Ovary (tissue), 10 donors: ENCODE data around the gene POLR3GL. TPM values are rescaled to one million over a fixed set of nuclear protein-coding genes. Genes with fewer than 3 reads are reported as not detected.

Source experiments
- DNase-seq, 5 donors: peaks; one replicate each; pipeline ENCODE4 v3.0.0-alpha.2; 2019 to 2020
- H3K27ac ChIP-seq, 2 donors: fragments of 200-600 bp; one replicate each; pipeline versions ENCODE4 v1.5.1 to v1.8.0; 2019 to 2022
- H3K27me3 ChIP-seq: fragments of 200-600 bp; one replicate; pipeline ENCODE4 v1.8.0; 2022
- H3K36me3 ChIP-seq: fragments of 200-600 bp; sonication (generic); one replicate; pipeline ENCODE4 v1.5.1; 2019
- H3K4me1 ChIP-seq: one replicate; pipeline ENCODE4 v1.8.1; 2013; ENCODE audit warnings: mild to moderate bottlenecking, moderate library complexity; ENCODE audit not compliant: insufficient read depth
- H3K4me3 ChIP-seq: fragments of 200-600 bp; sonication (generic); one replicate; pipeline ENCODE4 v1.5.1; 2017
- H3K9me3 ChIP-seq, 2 donors: fragments of 200-600 bp in 1 of 2; sonication (generic) in 1 of 2; one replicate each; pipeline versions ENCODE4 v1.5.1 to v1.8.1; 2013 to 2019; ENCODE audit warnings: mild to moderate bottlenecking in 1 of 2, moderate library complexity in 1 of 2
- EP300 ChIP-seq: sonication (generic); formaldehyde crosslinking; IDR thresholded peaks from one replicate; pipeline ENCODE4 v1.6.1; 2017; ENCODE audit warnings: antibody characterized with exemption
- POLR2A ChIP-seq: fragments of 450-650 bp; IDR thresholded peaks from one replicate; pipeline ENCODE4 v1.6.1; 2017; ENCODE audit warnings: antibody characterized with exemption, mild to moderate bottlenecking, moderate library complexity
- WGBS, 3 donors: extraction: QIAGEN DNeasy Blood & Tissue Kit in 1 of 3; methylation state at CpG; one replicate each; pipeline versions ENCODE4 v1.1.5 to v1.1.7; 2013 to 2017; 5-methylcytosine and 5-hydroxymethylcytosine counted together
- intact Hi-C, 4 donors: fragments of 100-400 bp; cut with DNase I; formaldehyde crosslinking; loops; one replicate each; pipeline versions ENCODE4 v1.11.0 to v1.15.1; 2022 to 2023
- long read RNA-seq, 3 donors: library from polyadenylated mRNA in 2 of 3; unstranded in 2 of 3; transcript quantifications; one replicate each; pipeline ENCODE4 v2.0.0 and lab custom pipeline, GENCODE V29; 2021 to 2026
- polyA plus RNA-seq, 2 donors: library from polyadenylated mRNA; stranded (reverse); fragments of 200-250 nt in 1 of 2; fragments of 350-450 nt in 1 of 2; fragmentation: Illumina TruSeq in 1 of 2; extraction: RNeasy Lipid Tissue Mini Kit (QIAGEN cat#74804) in 1 of 2; gene quantifications; one replicate each; pipeline ENCODE4 v1.2.3, GENCODE V29; 2013 to 2014
- total RNA-seq, 7 donors: library from RNA; depleted of rRNA in 2 of 7; stranded (reverse); fragments of >200 nt in 2 of 7; fragmentation: NEBNext Ultra II Directional in 3 of 7; extraction: Animal tissue kit (Norgen Biotek cat#: 25700) in 3 of 7; gene quantifications; one replicate each; pipeline versions ENCODE4 v1.1.0 to v1.2.4, GENCODE V29; 2016 to 2023
- TF ChIP-seq, protein P1 (sequence below), 3 donors: fragments of 450-650 bp in 2 of 3; fragments of 200-600 bp in 1 of 3; IDR thresholded peaks; one replicate each; pipeline versions ENCODE4 v1.5.1 to v1.8.0; 2016 to 2022; ENCODE audit warnings: antibody characterized with exemption in 3 of 3, mild to moderate bottlenecking in 1 of 3
- donor health status: DM: no; HTN: no; CAD: no; lungs with moderate emphysema.
- donor health status: DM: no; HTN: no; CAD: no.
- donor health status: Bipolar disorder and iron deficiency.
- donor health status: DM: yes; HTN: yes; CAD: no.
- donor health status: DM: no; HTN: no; CAD: no.
- donor health status: DM: yes; HTN: yes; CAD: no.

POLR3GL gene, protein sequence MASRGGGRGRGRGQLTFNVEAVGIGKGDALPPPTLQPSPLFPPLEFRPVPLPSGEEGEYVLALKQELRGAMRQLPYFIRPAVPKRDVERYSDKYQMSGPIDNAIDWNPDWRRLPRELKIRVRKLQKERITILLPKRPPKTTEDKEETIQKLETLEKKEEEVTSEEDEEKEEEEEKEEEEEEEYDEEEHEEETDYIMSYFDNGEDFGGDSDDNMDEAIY
- total RNA-seq (10 to 100 TPM; 16.7 to 27.9 (median 23.4) TPM), polyA plus RNA-seq (10 to 100 TPM; 40.6 to 51.4 TPM)
- long read RNA-seq, donor 1, transcript POLR3GL-202 (8 exons, 1,165 nt), result major isoform, 19 of 44 reads
- long read RNA-seq, donor 1, partial matches to known transcripts, result 10 of 44 reads
- long read RNA-seq, donor 1, other reads (novel, unspliced or antisense), result 13 of 44 reads
- long read RNA-seq, donor 2, transcript POLR3GL-202 (8 exons, 1,165 nt), result major isoform, 15 of 15 reads
- long read RNA-seq, donor 2, partial matches to known transcripts, result 0 of 15 reads
- long read RNA-seq, donor 2, other reads (novel, unspliced or antisense), result 0 of 15 reads
- long read RNA-seq, donor 3, transcript POLR3GL-202 (8 exons, 1,165 nt), result major isoform, 25 of 35 reads
- long read RNA-seq, donor 3, partial matches to known transcripts, result 3 of 35 reads
- long read RNA-seq, donor 3, other reads (novel, unspliced or antisense), result 7 of 35 reads

DNA sequence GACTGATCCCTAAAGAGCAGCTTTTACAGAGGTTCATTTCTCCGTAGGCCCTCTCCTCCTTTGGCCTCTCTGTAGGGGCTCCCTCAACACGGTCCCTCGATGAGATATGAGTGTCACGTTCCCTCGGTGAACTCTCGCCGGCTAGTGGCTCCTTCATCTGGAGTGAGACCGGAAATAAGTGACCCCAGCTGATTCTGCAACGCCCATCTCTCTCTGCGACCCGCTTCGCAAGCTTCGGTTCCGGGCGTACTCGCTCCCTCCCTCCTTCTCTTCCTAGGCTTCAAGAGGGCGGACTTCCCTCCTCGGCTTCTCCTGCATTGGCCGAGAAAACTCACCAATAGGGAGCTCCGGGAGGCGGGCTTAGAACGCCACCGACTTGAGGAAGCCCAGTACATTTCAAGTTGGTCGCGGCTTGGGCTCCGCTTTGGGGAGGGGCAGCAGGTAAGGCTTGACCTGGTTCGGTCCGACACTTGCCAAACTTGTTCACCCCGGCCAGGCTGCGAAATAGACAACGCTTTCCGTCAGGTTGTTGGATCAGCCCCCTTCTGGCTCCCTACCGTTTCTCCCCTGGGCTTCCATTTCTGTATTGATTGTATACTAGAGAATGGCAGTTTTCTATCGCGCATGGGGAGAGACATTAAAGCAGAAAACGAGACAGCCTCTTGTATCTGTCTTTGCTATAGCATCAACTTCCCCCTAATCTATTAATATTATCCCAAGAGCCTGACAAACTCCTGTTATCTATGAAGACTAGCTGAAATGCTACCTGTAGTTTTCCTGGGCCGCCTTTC lies at the start of gene POLR3GL, which contains the start of gene ANKRD34A:
Gene POLR3GL, plus strand, starts transcription at position 363 of the 791 bp plus-strand sequence. CDS start 10,176 bp downstream, outside the sequence.
Gene ANKRD34A, minus strand, starts transcription at position 248 of the 791 bp plus-strand sequence. CDS start 2,816 bp downstream, outside the sequence.
- no peaks in the 10 kb centered on the region for H3K36me3 ChIP-seq

DNA sequence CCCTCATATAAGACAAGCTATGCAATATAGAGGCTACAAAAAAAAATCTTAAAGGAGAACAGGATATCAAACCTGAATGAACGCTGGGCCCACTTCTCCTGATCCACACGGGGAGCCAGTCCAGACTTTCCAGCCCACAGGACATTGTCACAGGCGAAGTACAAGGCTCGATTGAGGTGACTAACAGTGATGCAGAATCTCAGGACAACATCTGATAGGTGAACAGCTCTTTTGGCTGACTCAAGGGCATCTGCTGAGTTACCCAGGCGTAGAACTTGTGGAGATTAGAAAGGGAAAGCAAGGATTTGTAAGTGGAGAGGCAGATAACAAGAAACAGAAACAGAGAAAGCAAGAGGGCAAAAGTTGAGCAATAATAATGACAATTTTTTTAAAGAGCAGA lies 47.7 kb upstream of the POLR3GL start:
- no peak for TF ChIP-seq POLR2A
- Histone ChIP-seq H3K4me3 (no peak overlapping the region), H3K4me1 (peaks cover 11% of the 10 kb centered on the region), H3K27ac (no peak overlapping the region), H3K36me3 (no peaks in the 10 kb centered on the region), H3K9me3 (no peaks in the 10 kb centered on the region), H3K27me3 (no peaks in the 10 kb centered on the region)
- DNase-seq, result no peak
- intact Hi-C loops, result loop anchor here in 2 of 4 donors (5.0 kb wide), 1 partner anchor 46 kb away; the partner anchor contains the start of genes ANKRD34A (in 2 of the 2) and POLR3GL (in 2 of the 2)
- WGBS, 3 donors, result 70 to 76% (median 75%) methylated on average over 5 of the region's 5 CpGs

More for the DNA sequence above, at the start of gene POLR3GL, which contains the start of gene ANKRD34A:
- peak within 1 kb of the TSS; percentile 59 to 87 for H3K27ac ChIP-seq
- no peaks in the 10 kb centered on the region for H3K27me3 ChIP-seq
- TF ChIP-seq EP300 (no peak), POLR2A (peak; percentile 92)
- H3K4me3 ChIP-seq, result peak within 1 kb of the TSS; percentile 43
- peak; percentile 93 to 96 (median 95) for DNase-seq
- H3K4me1 ChIP-seq, result peaks cover 1% of the 10 kb centered on the region
- 0 to 1% (median 0%) methylated on average over 37 of the region's 37 CpGs for WGBS, 3 donors
- intact Hi-C loops, result loop anchor here in 3 of 4 donors (5.0 kb wide), 2 partner anchors 37 to 47 kb away; partner anchors contain the start of genes PEX11B (in 2 of the 3) and RBM8A (in 1 of the 3)
- no peaks in the 10 kb centered on the region for H3K9me3 ChIP-seq

DNA sequence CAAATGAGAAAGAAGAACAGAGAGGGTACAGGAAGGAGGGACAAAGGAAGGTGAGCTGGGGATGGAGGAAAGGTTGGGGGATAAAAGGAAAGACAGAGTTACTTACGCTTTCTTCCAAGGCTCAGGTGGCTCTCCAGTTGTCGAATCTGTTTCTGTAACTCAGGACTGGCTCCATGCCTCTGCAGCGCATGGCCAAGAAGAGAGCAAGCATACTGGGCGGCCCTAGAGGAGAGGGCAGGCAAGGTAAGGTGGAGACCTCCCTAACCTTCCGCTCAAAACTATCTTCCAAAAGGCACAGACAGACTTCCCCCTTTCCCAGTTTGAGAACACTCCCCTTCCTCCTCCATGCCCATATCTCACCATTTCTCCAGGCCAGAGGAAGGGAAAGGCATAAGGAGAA lies 46.9 kb upstream of the POLR3GL start:
- Histone ChIP-seq H3K4me1 (peaks cover 11% of the 10 kb centered on the region), H3K4me3 (peak overlapping the region; percentile 59), H3K36me3 (no peaks in the 10 kb centered on the region), H3K27ac (peak overlapping the region; percentile 60 to 64), H3K27me3 (no peaks in the 10 kb centered on the region), H3K9me3 (no peaks in the 10 kb centered on the region)
- intact Hi-C loops, result loop anchor here in 2 of 4 donors (5.0 kb wide), 1 partner anchor 45 kb away; the partner anchor contains the start of genes ANKRD34A (in 2 of the 2) and POLR3GL (in 2 of the 2)
- 58 to 73% (median 64%) methylated on average over 5 of the region's 5 CpGs for WGBS, 3 donors
- TF ChIP-seq POLR2A (no peak), EP300 (no peak)
- TF ChIP-seq, protein P1, sequence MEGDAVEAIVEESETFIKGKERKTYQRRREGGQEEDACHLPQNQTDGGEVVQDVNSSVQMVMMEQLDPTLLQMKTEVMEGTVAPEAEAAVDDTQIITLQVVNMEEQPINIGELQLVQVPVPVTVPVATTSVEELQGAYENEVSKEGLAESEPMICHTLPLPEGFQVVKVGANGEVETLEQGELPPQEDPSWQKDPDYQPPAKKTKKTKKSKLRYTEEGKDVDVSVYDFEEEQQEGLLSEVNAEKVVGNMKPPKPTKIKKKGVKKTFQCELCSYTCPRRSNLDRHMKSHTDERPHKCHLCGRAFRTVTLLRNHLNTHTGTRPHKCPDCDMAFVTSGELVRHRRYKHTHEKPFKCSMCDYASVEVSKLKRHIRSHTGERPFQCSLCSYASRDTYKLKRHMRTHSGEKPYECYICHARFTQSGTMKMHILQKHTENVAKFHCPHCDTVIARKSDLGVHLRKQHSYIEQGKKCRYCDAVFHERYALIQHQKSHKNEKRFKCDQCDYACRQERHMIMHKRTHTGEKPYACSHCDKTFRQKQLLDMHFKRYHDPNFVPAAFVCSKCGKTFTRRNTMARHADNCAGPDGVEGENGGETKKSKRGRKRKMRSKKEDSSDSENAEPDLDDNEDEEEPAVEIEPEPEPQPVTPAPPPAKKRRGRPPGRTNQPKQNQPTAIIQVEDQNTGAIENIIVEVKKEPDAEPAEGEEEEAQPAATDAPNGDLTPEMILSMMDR (IDR thresholded peaks at IDR 0.05), result no peak
- DNase-seq, result no peak

DNA sequence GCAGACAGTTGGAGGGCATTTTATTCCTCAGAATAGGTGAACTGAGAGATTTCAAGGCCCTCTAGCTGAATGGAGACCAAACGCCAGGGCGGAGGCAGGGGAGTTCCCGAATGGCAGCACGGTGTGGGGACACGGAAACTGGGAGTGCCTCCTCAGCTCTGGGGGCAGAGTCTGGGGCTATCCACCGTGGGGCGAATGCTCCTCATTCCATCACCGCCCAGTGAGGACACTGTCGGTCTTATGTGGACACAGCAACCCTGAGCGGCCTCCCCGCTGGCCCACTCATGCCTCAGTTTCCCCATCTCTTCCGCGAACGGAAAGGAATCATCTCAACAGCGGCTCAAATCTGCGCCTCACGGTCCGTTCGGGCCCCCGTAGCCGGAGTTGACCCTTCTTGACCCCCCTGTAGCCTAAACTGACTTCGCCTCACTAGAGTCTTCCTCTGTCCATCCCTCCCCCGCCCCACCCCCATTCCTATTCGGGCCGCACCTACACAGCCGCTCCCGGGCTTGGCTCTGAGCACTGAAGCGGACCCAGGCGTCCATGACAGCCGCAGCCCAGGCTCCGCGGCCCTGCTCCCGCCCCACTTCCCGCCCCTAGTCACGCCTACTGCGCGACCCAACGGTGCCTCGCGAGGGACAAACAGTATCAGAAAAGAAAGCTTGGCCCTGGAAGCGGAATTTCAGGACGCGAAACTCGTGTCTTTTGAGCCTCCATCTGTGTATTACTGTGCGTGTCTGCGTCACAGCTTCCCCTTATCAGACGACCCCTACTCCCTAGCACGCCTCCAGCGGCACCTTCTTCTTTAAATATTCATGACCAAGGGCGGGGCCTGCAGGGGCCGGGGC lies 46.1 kb upstream of the POLR3GL start, which contains the start of gene PEX11B:
Gene PEX11B, minus strand, starts transcription at position 574 of the 848 bp plus-strand sequence. Its CDS starts 29 bp downstream, at position 545.
- no peaks in the 10 kb centered on the region for H3K27me3 ChIP-seq
- WGBS, 3 donors, result 0 to 2% (median 1%) methylated on average over 50 to 51 of the region's 51 CpGs
- no peaks in the 10 kb centered on the region for H3K9me3 ChIP-seq
- intact Hi-C loops, result loop anchor here in 2 of 4 donors (5.0 kb wide), 1 partner anchor 44 kb away; the partner anchor contains the start of genes ANKRD34A (in 2 of the 2) and POLR3GL (in 2 of the 2)
- TF ChIP-seq EP300 (no peak), POLR2A (peak; percentile 53)
- TF ChIP-seq, protein P1 (IDR thresholded peaks at IDR 0.05), result peak in 1 of 3 donors; percentile 27
- H3K36me3 ChIP-seq, result no peaks in the 10 kb centered on the region
- H3K27ac ChIP-seq, result peak within 1 kb of the TSS; percentile 60 to 64
- DNase-seq, result peak; percentile 87 to 93 (median 91)
- peaks cover 11% of the 10 kb centered on the region for H3K4me1 ChIP-seq
- H3K4me3 ChIP-seq, result peak within 1 kb of the TSS; percentile 59
